GM12891 (cell line): Measurements from ENCODE around the gene CDC14B.
"Not testable (repeated sequence)": the region's sequence is repeated elsewhere in the genome, so short reads cannot be mapped to it uniquely, and the experiment has no call there.

ENCODE experiments used
- DNase-seq: peaks from one replicate; pipeline ENCODE4 v3.0.0; 2011; ENCODE audit warnings: low spot score; ENCODE audit not compliant: insufficient read length
- FAIRE-seq: peaks from 2 replicates; lab custom pipeline; 2011; peaks lifted over from hg19 to GRCh38; lab: Jason Lieb, UNC
- PAX5 ChIP-seq: IDR thresholded peaks from 2 replicates; pipeline ENCODE4 v1.6.1; 2011; ENCODE audit warnings: low read length, moderate library complexity, mild to moderate bottlenecking; ENCODE audit not compliant: insufficient read depth, severe bottlenecking
- POLR2A ChIP-seq: IDR thresholded peaks from 2 replicates; pipeline ENCODE4 v1.6.1; 2011; ENCODE audit warnings: low read depth, low read length, control low read depth
- POLR2AphosphoS5 ChIP-seq: IDR thresholded peaks from 2 replicates; pipeline ENCODE4 v1.6.1; 2011; ENCODE audit warnings: low read depth, low read length, control low read depth
- POU2F2 ChIP-seq: IDR thresholded peaks from 2 replicates; pipeline ENCODE4 v1.6.1; 2011; ENCODE audit warnings: low read depth, mild to moderate bottlenecking, control low read depth, low read length, moderate library complexity
- SPI1 ChIP-seq: IDR thresholded peaks from 2 replicates; pipeline ENCODE4 v1.6.1; 2011; ENCODE audit warnings: low read depth, low read length, control low read depth
- TAF1 ChIP-seq: IDR thresholded peaks from 2 replicates; pipeline ENCODE4 v1.6.1; 2011; ENCODE audit warnings: low read depth, low read length, control low read depth

Gene CDC14B

GRCh38 chr9:96553070-96553469 is 66.6 kb downstream of the CDC14B start:
- no peak for FAIRE-seq
- no peak for DNase-seq
- no peak for TF ChIP-seq POU2F2
- TF ChIP-seq PAX5: no peak
- TF ChIP-seq POLR2A: no peak
- no peak for TF ChIP-seq TAF1
- TF ChIP-seq POLR2AphosphoS5: no peak
- no peak for TF ChIP-seq SPI1

DNA sequence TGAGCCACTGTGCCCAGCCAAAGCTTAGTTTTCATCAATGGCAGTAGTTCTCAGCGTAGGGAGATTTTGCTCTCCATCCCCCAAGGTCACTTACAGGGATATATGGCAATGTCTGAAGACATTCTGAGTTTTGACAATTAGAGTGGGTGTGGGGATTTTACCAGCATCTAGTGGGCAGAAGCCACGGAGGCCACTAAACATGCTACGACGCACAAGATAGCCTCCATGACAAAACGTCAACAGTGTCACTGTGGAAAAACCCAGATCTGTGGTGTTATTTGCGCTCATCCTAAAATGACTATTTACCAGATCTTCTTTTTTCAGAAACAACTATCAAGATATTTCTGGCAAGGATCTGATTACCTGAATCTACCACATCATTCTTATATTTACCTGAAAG is 68.2 kb downstream of the CDC14B start:
- DNase-seq: no peak
- no peak for FAIRE-seq
- TF ChIP-seq POLR2AphosphoS5: no peak
- no peak for TF ChIP-seq POU2F2
- TF ChIP-seq SPI1: no peak
- no peak for TF ChIP-seq PAX5

- DNase-seq: no peak
- no peak for TF ChIP-seq PAX5
- no peak for TF ChIP-seq POLR2A
- no peak for TF ChIP-seq TAF1
- TF ChIP-seq POU2F2: no peak
- no peak for TF ChIP-seq POLR2AphosphoS5
- no peak for TF ChIP-seq SPI1
- FAIRE-seq: no peak
Measured at GRCh38 chr9:96550659-96551058, 69.0 kb downstream of the CDC14B start.

DNA sequence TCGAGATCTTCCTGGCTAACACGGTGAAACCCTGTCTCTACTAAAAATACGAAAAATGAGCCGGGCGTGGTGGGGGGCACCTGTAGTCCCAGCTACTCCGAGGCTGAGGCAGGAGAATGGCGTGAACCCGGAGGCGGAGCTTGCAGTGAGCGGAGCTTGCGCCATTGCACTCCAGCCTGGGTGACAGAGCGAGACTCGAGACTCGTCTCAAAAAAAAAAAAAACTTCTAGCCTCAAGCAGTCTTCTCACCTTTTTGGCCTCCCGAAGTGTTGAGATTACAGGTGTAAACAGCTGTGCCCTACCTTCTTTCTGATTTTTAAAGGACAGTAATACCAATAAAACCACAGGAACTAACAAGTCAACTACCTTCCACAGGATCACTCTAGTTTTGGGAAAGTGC is 76.5 kb downstream of the CDC14B start:
- not testable (repeated sequence) for DNase-seq, FAIRE-seq

- FAIRE-seq (no peak), DNase-seq (no peak)
- no peak for TF ChIP-seq POLR2A
- no peak for TF ChIP-seq PAX5
- TF ChIP-seq SPI1: no peak
- no peak for TF ChIP-seq POLR2AphosphoS5
- no peak for TF ChIP-seq POU2F2
- no peak for TF ChIP-seq TAF1
Measured at GRCh38 chr9:96540106-96540505, 79.5 kb downstream of the CDC14B start.

DNA sequence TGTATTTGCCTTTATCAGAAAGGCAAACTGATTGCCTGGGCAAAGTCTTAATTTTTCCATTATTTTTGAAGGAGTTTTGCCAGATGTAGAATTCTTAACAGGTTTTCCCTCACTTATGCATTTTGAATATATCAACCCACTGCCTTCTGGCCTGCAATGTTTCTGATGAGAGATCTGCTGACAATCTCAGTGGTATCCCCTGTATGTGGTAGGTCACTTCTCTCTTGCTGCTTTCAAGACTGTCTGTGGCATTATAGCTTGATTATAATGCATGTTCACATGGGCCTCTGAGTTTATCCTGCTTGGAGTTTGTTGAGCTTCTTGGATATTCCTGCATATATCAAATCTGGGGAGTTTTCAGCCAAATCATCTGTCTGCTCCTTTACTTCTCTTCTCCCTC is 87.5 kb downstream of the CDC14B start:
- TF ChIP-seq POU2F2 (no peak), TAF1 (no peak), POLR2AphosphoS5 (no peak), POLR2A (no peak), SPI1 (no peak)
- no peak for DNase-seq
- no peak for FAIRE-seq

GRCh38 chr9:96524764-96525163 is 94.9 kb downstream of the CDC14B start:
- no peak for FAIRE-seq
- DNase-seq: no peak
- no peak for TF ChIP-seq POLR2A
- TF ChIP-seq POLR2AphosphoS5: no peak
- TF ChIP-seq TAF1: no peak
- no peak for TF ChIP-seq SPI1
- no peak for TF ChIP-seq PAX5
- TF ChIP-seq POU2F2: no peak

- FAIRE-seq (no peak), DNase-seq (no peak)
- TF ChIP-seq PAX5 (no peak), POLR2A (no peak), POU2F2 (no peak), POLR2AphosphoS5 (no peak), SPI1 (no peak), TAF1 (no peak)
Measured at GRCh38 chr9:96524045-96524444, 95.6 kb downstream of the CDC14B start.

DNA sequence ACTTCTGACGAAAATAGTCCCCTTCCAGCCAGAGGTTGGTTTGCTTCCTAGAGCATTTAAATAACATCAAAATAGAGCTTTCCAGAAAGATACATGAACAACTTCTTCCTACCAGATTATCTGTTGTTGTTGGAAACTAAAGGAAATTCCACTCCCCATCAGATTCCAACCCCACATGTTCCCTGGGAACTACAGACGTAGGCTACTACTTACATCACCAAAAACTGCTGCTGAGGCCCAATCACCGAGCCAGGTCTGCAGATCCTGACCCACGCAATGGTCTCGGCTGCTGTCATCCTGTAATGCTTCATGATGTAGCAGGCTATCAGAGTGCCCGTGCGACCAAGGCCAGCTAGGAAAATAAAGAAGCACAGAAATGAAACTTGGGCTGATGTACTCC is 96.3 kb downstream of the CDC14B start:
- TF ChIP-seq SPI1 (no peak), PAX5 (no peak), POLR2AphosphoS5 (no peak), TAF1 (no peak), POLR2A (no peak), POU2F2 (no peak)
- FAIRE-seq: no peak
- no peak for DNase-seq

GRCh38 chr9:96522366-96522765 is 97.3 kb downstream of the CDC14B start:
- TF ChIP-seq TAF1 (no peak), POLR2AphosphoS5 (no peak), POLR2A (no peak), PAX5 (no peak), POU2F2 (no peak), SPI1 (no peak)
- no peak for FAIRE-seq

GRCh38 chr9:96519787-96520186 is 99.9 kb downstream of the CDC14B start:
- no peak for FAIRE-seq
- TF ChIP-seq TAF1 (no peak), POU2F2 (no peak), POLR2A (no peak), SPI1 (no peak), POLR2AphosphoS5 (no peak)
- no peak for DNase-seq

More at GRCh38 chr9:96522366-96522765, 97.3 kb downstream of the CDC14B start:
- no peak for DNase-seq

DNA sequence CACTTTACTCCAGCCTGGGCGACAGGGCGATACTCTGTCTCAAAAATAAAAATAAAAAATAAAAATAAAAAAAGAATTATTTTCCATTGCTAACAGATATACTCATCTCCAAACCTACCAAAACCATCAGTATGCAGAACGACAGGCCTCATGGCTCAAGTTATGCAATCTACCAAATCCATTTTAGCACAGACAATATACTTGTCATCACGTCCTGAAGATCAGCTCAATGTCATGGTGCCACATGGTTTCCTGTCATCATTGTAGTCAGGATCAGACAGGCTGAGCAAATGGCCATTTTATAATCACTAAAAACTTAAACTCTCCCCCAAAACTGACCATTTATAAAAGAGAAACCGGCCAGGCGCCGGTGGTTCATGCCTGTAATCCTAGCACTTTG is 100.5 kb downstream of the CDC14B start:
- no peak for FAIRE-seq

More for the DNA sequence above, 100.5 kb downstream of the CDC14B start:
- no peak for DNase-seq
- TF ChIP-seq POLR2AphosphoS5 (no peak), POLR2A (no peak), POU2F2 (no peak), PAX5 (no peak), SPI1 (no peak)
